ENCODE data around the gene PCYT2.

The PCYT2 gene

GRCh38 chr17:81888988-81889595 is 22.1 kb downstream of the PCYT2 start:
- TF ChIP-seq, protein P1, sequence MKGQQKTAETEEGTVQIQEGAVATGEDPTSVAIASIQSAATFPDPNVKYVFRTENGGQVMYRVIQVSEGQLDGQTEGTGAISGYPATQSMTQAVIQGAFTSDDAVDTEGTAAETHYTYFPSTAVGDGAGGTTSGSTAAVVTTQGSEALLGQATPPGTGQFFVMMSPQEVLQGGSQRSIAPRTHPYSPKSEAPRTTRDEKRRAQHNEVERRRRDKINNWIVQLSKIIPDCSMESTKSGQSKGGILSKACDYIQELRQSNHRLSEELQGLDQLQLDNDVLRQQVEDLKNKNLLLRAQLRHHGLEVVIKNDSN (IDR thresholded peaks at IDR 0.05), result no peak
- no peak for TF ChIP-seq TCF12 (IDR thresholded peaks at IDR 0.05; ENCODE audit: low read depth)
- TF ChIP-seq CEBPB (IDR thresholded peaks at IDR 0.05), result no peak
- no peak for TF ChIP-seq ZBTB7A (IDR thresholded peaks at IDR 0.05; ENCODE audit: low read depth)
- no peak for TF ChIP-seq YY1 (IDR thresholded peaks at IDR 0.05; ENCODE audit: low read depth)
- no peak for TF ChIP-seq MAX (IDR thresholded peaks at IDR 0.05)
- TF ChIP-seq FOXM1 (IDR thresholded peaks at IDR 0.05; ENCODE audit: borderline replicate concordance, low read depth), result no peak
- no peak for TF ChIP-seq CREB1 (IDR thresholded peaks at IDR 0.05; ENCODE audit: low read depth)
- TF ChIP-seq RAD21 (IDR thresholded peaks at IDR 0.05; ENCODE audit: low read depth), result no peak
- TF ChIP-seq, protein P2, sequence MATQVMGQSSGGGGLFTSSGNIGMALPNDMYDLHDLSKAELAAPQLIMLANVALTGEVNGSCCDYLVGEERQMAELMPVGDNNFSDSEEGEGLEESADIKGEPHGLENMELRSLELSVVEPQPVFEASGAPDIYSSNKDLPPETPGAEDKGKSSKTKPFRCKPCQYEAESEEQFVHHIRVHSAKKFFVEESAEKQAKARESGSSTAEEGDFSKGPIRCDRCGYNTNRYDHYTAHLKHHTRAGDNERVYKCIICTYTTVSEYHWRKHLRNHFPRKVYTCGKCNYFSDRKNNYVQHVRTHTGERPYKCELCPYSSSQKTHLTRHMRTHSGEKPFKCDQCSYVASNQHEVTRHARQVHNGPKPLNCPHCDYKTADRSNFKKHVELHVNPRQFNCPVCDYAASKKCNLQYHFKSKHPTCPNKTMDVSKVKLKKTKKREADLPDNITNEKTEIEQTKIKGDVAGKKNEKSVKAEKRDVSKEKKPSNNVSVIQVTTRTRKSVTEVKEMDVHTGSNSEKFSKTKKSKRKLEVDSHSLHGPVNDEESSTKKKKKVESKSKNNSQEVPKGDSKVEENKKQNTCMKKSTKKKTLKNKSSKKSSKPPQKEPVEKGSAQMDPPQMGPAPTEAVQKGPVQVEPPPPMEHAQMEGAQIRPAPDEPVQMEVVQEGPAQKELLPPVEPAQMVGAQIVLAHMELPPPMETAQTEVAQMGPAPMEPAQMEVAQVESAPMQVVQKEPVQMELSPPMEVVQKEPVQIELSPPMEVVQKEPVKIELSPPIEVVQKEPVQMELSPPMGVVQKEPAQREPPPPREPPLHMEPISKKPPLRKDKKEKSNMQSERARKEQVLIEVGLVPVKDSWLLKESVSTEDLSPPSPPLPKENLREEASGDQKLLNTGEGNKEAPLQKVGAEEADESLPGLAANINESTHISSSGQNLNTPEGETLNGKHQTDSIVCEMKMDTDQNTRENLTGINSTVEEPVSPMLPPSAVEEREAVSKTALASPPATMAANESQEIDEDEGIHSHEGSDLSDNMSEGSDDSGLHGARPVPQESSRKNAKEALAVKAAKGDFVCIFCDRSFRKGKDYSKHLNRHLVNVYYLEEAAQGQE (IDR thresholded peaks at IDR 0.05; ENCODE audit: low read depth), result no peak
- TF ChIP-seq EGR1 (IDR thresholded peaks at IDR 0.05), result no peak

GRCh38 chr17:81888105-81888987 is 22.9 kb downstream of the PCYT2 start:
- TF ChIP-seq RAD21 (IDR thresholded peaks at IDR 0.05; ENCODE audit: low read depth), result no peak
- TF ChIP-seq, protein P2 (IDR thresholded peaks at IDR 0.05; ENCODE audit: low read depth), result no peak
- TF ChIP-seq TAF1 (IDR thresholded peaks at IDR 0.05; ENCODE audit: low read depth), result no peak
- TF ChIP-seq MAX (IDR thresholded peaks at IDR 0.05), result no peak
- TF ChIP-seq TCF12 (IDR thresholded peaks at IDR 0.05; ENCODE audit: low read depth), result no peak
- TF ChIP-seq FOXM1 (IDR thresholded peaks at IDR 0.05; ENCODE audit: borderline replicate concordance, low read depth), result no peak

DNA sequence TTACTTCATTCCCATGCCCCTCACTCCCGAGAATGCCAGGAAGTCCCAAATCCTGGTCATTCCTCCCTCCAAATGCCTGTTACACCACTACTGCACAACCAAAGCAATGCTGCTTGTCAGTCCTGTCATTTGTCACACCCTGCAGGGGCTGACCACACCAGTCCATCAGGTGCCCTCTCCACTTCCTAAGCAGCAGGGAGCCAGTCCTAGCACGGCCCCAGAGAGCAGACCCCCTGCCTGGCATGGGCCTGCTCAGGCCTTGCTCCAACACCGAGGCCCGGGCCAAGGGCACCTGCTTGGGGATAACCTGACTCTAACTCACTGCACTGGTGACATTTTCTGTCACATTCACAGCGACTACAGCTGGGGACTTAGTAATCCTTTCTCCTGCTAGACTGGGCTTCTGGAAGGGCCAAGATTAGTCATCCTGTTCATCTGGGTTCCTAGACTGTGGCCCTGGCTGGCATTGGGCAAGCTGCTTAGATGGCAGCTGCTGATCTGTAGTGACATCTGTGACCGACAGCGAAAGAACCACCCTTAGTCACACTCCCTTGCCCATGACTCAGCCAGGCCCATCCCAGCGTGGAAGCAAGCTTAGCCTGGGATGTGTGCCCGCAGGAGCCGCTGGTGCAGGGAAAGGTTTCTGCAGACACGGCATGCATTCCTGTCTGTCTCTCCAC is 25.2 kb downstream of the PCYT2 start:
- TF ChIP-seq, protein P1 (IDR thresholded peaks at IDR 0.05), result no peak
- TF ChIP-seq FOXM1 (IDR thresholded peaks at IDR 0.05; ENCODE audit: borderline replicate concordance, low read depth) (no peak), TAF1 (IDR thresholded peaks at IDR 0.05; ENCODE audit: low read depth) (no peak), YY1 (IDR thresholded peaks at IDR 0.05; ENCODE audit: low read depth) (no peak), TEAD4 (IDR thresholded peaks at IDR 0.05) (no peak), CEBPB (IDR thresholded peaks at IDR 0.05) (no peak), MAX (IDR thresholded peaks at IDR 0.05) (no peak), CREB1 (IDR thresholded peaks at IDR 0.05; ENCODE audit: low read depth) (no peak), RAD21 (IDR thresholded peaks at IDR 0.05; ENCODE audit: low read depth) (no peak), EP300 (IDR thresholded peaks at IDR 0.05; ENCODE audit: borderline replicate concordance) (no peak), ZBTB7A (IDR thresholded peaks at IDR 0.05; ENCODE audit: low read depth) (no peak), NFIC (IDR thresholded peaks at IDR 0.05) (no peak), TCF12 (IDR thresholded peaks at IDR 0.05; ENCODE audit: low read depth) (no peak), EGR1 (IDR thresholded peaks at IDR 0.05) (no peak)
- TF ChIP-seq, protein P2 (IDR thresholded peaks at IDR 0.05; ENCODE audit: low read depth), result no peak

Measured in Ishikawa (cell line).